WI38 (cell line): Measurements from ENCODE around the gene ZNF783.
"Not testable (repeated sequence)": the region's sequence is repeated elsewhere in the genome, so short reads cannot be mapped to it uniquely, and the experiment has no call there.

Experiments
- H3K4me3 ChIP-seq: 2 replicates; pipeline ENCODE4 v1.5.1; 2011; ENCODE audit warnings: low read depth, mild to moderate bottlenecking, control low read depth, low read length
- CTCF ChIP-seq: IDR thresholded peaks from 2 replicates; pipeline ENCODE4 v1.5.1; 2012; ENCODE audit warnings: low read depth, mild to moderate bottlenecking, control low read depth, low read length

Gene ZNF783

DNA sequence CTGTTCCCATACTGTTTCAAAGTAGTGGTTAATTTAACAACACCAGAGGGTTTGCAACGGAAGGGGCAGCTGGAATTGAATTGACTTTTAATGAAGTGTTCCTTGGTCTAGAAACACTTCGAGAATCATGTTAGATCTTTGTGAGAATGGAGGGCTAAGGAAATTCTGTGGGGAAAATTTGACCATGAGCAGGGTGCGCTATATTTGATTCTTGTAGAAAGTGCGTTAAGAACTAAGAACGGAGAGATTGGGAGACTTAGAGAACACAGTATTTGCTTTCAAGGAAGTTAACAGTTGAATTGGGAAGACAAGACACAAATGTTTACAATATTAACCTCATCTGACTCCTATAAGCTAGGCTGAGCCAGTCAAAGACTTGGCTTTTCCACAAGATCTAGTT, 21.4 kb upstream of the ZNF783 start:
- H3K4me3 ChIP-seq: peak overlapping the region; percentile 97
- TF ChIP-seq CTCF: no peak

GRCh38 chr7:149241696-149242095, 20.3 kb upstream of the ZNF783 start:
- no peak overlapping the region for H3K4me3 ChIP-seq
- TF ChIP-seq CTCF: no peak

DNA sequence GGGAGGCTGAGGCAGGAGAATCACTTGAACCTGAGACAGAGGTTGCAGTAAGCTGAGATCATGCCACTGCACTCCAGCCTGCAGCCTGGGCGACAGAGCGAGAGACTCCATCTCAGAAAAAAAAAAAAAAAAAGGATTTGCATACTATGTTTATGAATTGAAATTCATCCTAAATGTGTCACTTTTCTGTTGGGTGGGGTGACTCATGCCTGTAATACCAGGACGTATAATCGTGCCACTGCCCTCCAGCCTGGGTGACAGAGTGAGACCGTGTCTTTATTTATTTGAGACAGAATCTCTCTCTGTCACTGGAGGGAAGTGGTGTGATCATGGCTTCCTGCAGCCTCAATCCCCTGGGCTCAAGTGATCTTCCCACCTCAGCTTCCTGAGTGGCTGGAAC, 16.8 kb upstream of the ZNF783 start:
- H3K4me3 ChIP-seq: no peak overlapping the region
- no peak for TF ChIP-seq CTCF

GRCh38 chr7:149245744-149246143, 16.3 kb upstream of the ZNF783 start:
- no peak for TF ChIP-seq CTCF
- H3K4me3 ChIP-seq: no peak overlapping the region

- no peak for TF ChIP-seq CTCF
- no peak overlapping the region for H3K4me3 ChIP-seq
These were observed 13.2 kb upstream of the ZNF783 start for GRCh38 chr7:149248777-149249176.

DNA sequence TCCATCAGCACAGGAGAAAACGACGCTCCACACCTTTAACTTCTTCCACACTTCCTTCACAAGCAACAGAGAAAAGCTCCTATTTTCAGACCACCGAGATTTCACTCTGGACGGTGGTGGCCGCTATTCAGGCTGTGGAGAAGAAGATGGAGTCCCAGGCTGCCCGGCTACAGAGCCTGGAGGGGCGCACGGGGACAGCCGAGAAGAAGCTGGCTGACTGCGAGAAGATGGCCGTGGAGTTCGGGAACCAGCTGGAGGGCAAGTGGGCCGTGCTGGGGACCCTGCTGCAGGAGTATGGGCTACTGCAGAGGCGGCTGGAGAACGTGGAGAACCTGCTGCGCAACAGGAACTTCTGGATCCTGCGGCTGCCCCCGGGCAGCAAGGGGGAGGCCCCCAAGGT, 11.8 kb upstream of the ZNF783 start:
- not testable (repeated sequence) for H3K4me3 ChIP-seq

GRCh38 chr7:149251518-149251917, 10.5 kb upstream of the ZNF783 start:
- H3K4me3 ChIP-seq: not testable (repeated sequence)

DNA sequence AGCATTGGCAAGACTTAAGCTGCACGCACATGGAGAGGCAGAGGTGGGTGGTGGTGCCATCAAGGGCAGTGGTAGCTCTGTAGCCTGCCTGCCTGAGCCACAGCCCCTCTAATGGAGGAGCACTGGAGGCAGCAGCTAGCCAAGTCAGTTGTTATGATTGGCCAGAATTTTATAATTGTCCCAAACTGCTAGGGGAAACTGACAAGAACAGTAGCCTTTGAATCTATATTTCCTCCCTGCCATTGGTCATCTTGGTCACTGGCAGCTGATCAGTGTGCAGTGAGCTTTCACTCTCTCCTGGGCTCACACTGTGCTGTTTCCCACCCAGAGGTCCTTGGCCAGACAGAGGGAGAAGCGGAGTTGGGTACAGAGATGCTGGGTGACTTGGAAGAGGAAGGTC, 9.6 kb upstream of the ZNF783 start:
- H3K4me3 ChIP-seq: no peak overlapping the region
- TF ChIP-seq CTCF: no peak

GRCh38 chr7:149253665-149254064, 8.3 kb upstream of the ZNF783 start:
- H3K4me3 ChIP-seq: no peak overlapping the region
- no peak for TF ChIP-seq CTCF
